B cell (primary cell): ENCODE measurements around the gene UBB. TPM values are rescaled to one million over a fixed set of nuclear protein-coding genes. Genes with fewer than 3 reads are reported as not detected.

Experiments used
- ATAC-seq: fragments of 200-7000 bp; cut with Tn5 transposase; one replicate; pipeline ENCODE4 v1.10.0; 2021; ENCODE audit warnings: low read depth, mild to moderate bottlenecking, moderate number of reproducible peaks, moderate library complexity
- CTCF ChIA-PET: fragments of 350-600 bp; sonication (Branson Sonifier 250); formaldehyde crosslinking; loops from one replicate; lab custom pipeline; 2021; ENCODE audit warnings: antibody characterized with exemption, inconsistent platforms; lab: Charles Lee
- POLR2A ChIA-PET: fragments of 350-600 bp; sonication (Branson Sonifier 250); formaldehyde crosslinking; loops from one replicate; lab custom pipeline; 2021; ENCODE audit warnings: antibody characterized with exemption; lab: Charles Lee
- DNase-seq: peaks from one replicate; pipeline ENCODE4 v3.0.0; 2013
- H2AFZ ChIP-seq: 2 replicates; pipeline ENCODE4 v1.6.1; 2012; ENCODE audit warnings: mild to moderate bottlenecking, low read depth, low read length; ENCODE audit not compliant: insufficient read depth, poor library complexity, severe bottlenecking
- H3K27ac ChIP-seq, 2 donors: 1 replicate in 1 of 2; 2 replicates in 1 of 2; pipeline ENCODE4 v1.5.1; 2012 to 2013; ENCODE audit warnings: low read length in 2 of 2, mild to moderate bottlenecking in 2 of 2, moderate library complexity in 1 of 2
- H3K27me3 ChIP-seq, 4 experiments: fragments of 200-600 bp in 1 of 4; sonication (generic) in 1 of 4; replicated peaks in 1 of 4; 1 replicate in 2 of 4; 2 replicates in 2 of 4; pipeline versions ENCODE4 v1.6.1 to v1.7.0; 2013 to 2016; ENCODE audit warnings: low read length in 3 of 4, mild to moderate bottlenecking in 2 of 4, mixed read lengths in 1 of 4, moderate library complexity in 1 of 4; ENCODE audit not compliant: insufficient read depth in 4 of 4, control insufficient read depth in 3 of 4; ENCODE audit errors: control extremely low read depth in 1 of 4
- H3K36me3 ChIP-seq, 2 experiments: replicated peaks in 1 of 2; 1 replicate in 1 of 2; 2 replicates in 1 of 2; pipeline versions ENCODE4 v1.6.1 to v1.7.1; 2013; ENCODE audit warnings: low read length in 1 of 2; ENCODE audit not compliant: insufficient read depth in 2 of 2, control insufficient read depth in 1 of 2; ENCODE audit errors: control extremely low read depth in 1 of 2, extremely low read depth in 1 of 2
- H3K4me1 ChIP-seq, 2 donors: fragments of 200-600 bp in 1 of 2; sonication (generic) in 1 of 2; 1 replicate in 1 of 2; 2 replicates in 1 of 2; pipeline versions ENCODE4 v1.5.1 to v1.6.1; 2013 to 2017; ENCODE audit warnings: low read length in 2 of 2; ENCODE audit not compliant: control insufficient read depth in 2 of 2, insufficient read depth in 2 of 2
- H3K4me2 ChIP-seq: replicated peaks from 2 replicates; pipeline ENCODE3; 2012; ENCODE audit warnings: mild to moderate bottlenecking, low read depth, low read length; ENCODE audit not compliant: poor library complexity, severe bottlenecking
- H3K4me3 ChIP-seq, 5 experiments: fragments of 200-600 bp in 1 of 5; sonication (generic) in 1 of 5; 1 replicate in 3 of 5; 2 replicates in 2 of 5; pipeline versions ENCODE4 v1.5.1 to v1.7.0; 2011 to 2016; ENCODE audit warnings: low read length in 4 of 5, mild to moderate bottlenecking in 4 of 5, low read depth in 2 of 5, control low read depth in 1 of 5, moderate library complexity in 1 of 5; ENCODE audit not compliant: insufficient read depth in 1 of 5; ENCODE audit errors: control extremely low read depth in 1 of 5, extremely low read depth in 1 of 5
- H3K79me2 ChIP-seq: fragments of 200-600 bp; sonication (generic); one replicate; pipeline ENCODE4 v1.6.0; 2016; ENCODE audit warnings: low read length; ENCODE audit not compliant: control insufficient read depth, insufficient read depth
- H3K9ac ChIP-seq: fragments of 200-600 bp; sonication (generic); 2 replicates; pipeline ENCODE4 v1.6.1; 2017; ENCODE audit warnings: mild to moderate bottlenecking, low read length, moderate library complexity
- H3K9me3 ChIP-seq, 3 donors: one replicate each; pipeline versions ENCODE4 v1.6.1 to v1.7.1; 2013; ENCODE audit warnings: low read length in 2 of 3; ENCODE audit not compliant: control insufficient read depth in 2 of 3, insufficient read depth in 1 of 3; ENCODE audit errors: control extremely low read depth in 1 of 3
- H4K20me1 ChIP-seq: 2 replicates; pipeline ENCODE4 v1.6.0; 2012; ENCODE audit warnings: mild to moderate bottlenecking, low read length; ENCODE audit not compliant: insufficient read depth, control insufficient read depth, poor library complexity, severe bottlenecking
- H3K27ac Mint-ChIP-seq: one replicate; pipeline ENCODE4 v1.8.0; 2021; ENCODE audit warnings: mixed read lengths
- H3K27me3 Mint-ChIP-seq: one replicate; pipeline ENCODE4 v1.8.0; 2021; ENCODE audit warnings: mixed read lengths
- H3K4me1 Mint-ChIP-seq: one replicate; pipeline ENCODE4 v1.8.0; 2021; ENCODE audit warnings: mixed read lengths
- H3K4me3 Mint-ChIP-seq: one replicate; pipeline ENCODE4 v1.8.0; 2021; ENCODE audit warnings: mixed read lengths
- H3K9me3 Mint-ChIP-seq: one replicate; pipeline ENCODE4 v1.8.0; 2022; ENCODE audit warnings: mixed read lengths; ENCODE audit not compliant: insufficient read depth
- EZH2 ChIP-seq: IDR thresholded peaks from 2 replicates; pipeline ENCODE4 v1.6.1; 2012; ENCODE audit warnings: borderline replicate concordance, low read depth, mild to moderate bottlenecking, moderate library complexity, low read length; ENCODE audit not compliant: insufficient read depth, poor library complexity, severe bottlenecking
- WGBS: methylation state at CpG from one replicate; pipeline ENCODE4 v1.1.5; 2013; ENCODE audit warnings: missing lambda C conversion rate; ENCODE audit not compliant: insufficient coverage; 5-methylcytosine and 5-hydroxymethylcytosine counted together
- intact Hi-C: fragments of 100-400 bp; cut with micrococcal nuclease; formaldehyde crosslinking; loops from one replicate; pipeline ENCODE4 v1.10.0; 2022
- polyA plus RNA-seq: library from polyadenylated mRNA; depleted of rRNA; stranded (reverse); fragments of >200 nt; gene quantifications from 2 replicates; pipeline ENCODE4 v1.2.3, GENCODE V29; 2012
- total RNA-seq, 2 donors: library from RNA; stranded (reverse); fragments of 120-200 nt in 1 of 2; gene quantifications; 1 replicate in 1 of 2; 2 replicates in 1 of 2; pipeline versions ENCODE4 v1.2.3 to v1.2.4, GENCODE V29; 2013 to 2022
- TF ChIP-seq, protein P1 (sequence below): fragments of 200-600 bp; IDR thresholded peaks from one replicate; pipeline ENCODE4 v1.8.0; 2022; ENCODE audit warnings: antibody characterized with exemption, mild to moderate bottlenecking

The UBB gene
- total and polyA plus RNA-seq, 2 donors (not counting 1 experiment from before 2014, with no cell fraction given): 769 to 1,866 TPM

DNA sequence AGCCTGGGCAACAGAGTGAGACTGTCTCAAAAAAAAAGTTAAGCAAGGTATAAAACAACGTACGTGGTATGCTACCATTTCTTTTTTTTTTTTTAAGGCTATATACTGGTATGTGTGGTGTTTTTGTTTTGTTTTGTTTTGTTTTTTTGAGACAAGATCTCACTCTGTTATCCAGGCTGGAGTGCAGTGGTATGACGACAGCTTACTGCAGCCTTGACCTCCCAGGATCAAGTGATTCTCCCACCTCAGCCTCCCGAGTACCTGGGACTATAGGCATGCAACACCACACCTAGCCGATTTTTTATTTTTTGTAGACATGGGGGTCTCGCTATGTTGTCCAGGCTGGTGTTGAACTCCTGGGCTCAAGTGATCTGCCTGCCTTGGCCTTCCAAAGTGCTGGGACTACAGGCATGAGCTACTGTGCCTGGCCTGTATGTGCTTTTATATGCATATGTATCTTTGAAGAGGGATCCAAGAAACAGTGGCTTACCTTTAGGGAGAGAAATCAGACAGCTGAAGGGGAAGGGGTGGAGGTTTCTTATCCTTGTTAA is 34.1 kb upstream of the UBB start:
- Mint-ChIP-seq H3K27me3 (no peaks in the 10 kb centered on the region), H3K9me3 (no peaks in the 10 kb centered on the region), H3K27ac (no peak overlapping the region), H3K4me3 (no peak overlapping the region), H3K4me1 (peaks cover 2% of the 10 kb centered on the region)
- ChIA-PET POLR2A (no interaction called here), CTCF (interaction anchor here (1.0 kb wide), 1 partner anchor 12 kb away, joined by 3 read pairs; no protein-coding TSS in a partner anchor)
- Histone ChIP-seq H2AFZ (no peak overlapping the region), H3K36me3 (peaks cover 0 to 33% of the 10 kb centered on the region in 2 experiments), H3K79me2 (peaks cover under 1% of the 10 kb centered on the region), H3K27ac (no peak overlapping the region), H3K4me2 (no peak overlapping the region), H3K4me1 (peaks cover under 1 to 2% of the 10 kb centered on the region in 2 donors), H4K20me1 (no peaks in the 10 kb centered on the region), H3K9me3 (no peaks in the 10 kb centered on the region), H3K4me3 (no peak overlapping the region), H3K9ac (no peak overlapping the region), H3K27me3 (no peaks in the 10 kb centered on the region)
- intact Hi-C loops: no loop called here
- 96% methylated on average over 3 of the region's 6 CpGs for WGBS
- DNase-seq (no peak), ATAC-seq (no peak)
- TF ChIP-seq, protein P1, sequence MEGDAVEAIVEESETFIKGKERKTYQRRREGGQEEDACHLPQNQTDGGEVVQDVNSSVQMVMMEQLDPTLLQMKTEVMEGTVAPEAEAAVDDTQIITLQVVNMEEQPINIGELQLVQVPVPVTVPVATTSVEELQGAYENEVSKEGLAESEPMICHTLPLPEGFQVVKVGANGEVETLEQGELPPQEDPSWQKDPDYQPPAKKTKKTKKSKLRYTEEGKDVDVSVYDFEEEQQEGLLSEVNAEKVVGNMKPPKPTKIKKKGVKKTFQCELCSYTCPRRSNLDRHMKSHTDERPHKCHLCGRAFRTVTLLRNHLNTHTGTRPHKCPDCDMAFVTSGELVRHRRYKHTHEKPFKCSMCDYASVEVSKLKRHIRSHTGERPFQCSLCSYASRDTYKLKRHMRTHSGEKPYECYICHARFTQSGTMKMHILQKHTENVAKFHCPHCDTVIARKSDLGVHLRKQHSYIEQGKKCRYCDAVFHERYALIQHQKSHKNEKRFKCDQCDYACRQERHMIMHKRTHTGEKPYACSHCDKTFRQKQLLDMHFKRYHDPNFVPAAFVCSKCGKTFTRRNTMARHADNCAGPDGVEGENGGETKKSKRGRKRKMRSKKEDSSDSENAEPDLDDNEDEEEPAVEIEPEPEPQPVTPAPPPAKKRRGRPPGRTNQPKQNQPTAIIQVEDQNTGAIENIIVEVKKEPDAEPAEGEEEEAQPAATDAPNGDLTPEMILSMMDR: no peak
- no peak for TF ChIP-seq EZH2

DNA sequence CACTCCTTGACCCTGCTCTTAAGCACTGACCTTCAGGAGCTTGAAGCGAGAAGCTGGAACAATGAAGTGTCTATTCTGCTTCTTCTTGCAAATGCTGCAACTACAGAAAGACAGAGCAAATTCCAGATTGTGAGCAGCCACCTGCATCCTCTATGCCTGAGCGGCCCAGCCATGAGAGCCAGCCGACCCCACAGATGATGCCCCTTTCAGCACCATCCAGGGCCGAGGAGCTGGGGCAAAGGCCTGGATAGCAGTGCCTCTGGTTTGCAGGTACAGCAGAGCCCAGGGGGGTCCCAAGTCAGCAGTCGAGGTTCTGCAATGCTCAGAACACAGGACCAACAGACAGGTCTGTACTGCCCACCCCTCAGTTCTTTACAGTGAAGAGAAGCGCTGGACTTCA is 32.3 kb upstream of the UBB start:
- DNase-seq (no peak), ATAC-seq (no peak)
- Histone ChIP-seq H3K4me2 (no peak overlapping the region), H3K36me3 (peaks cover 0 to 28% of the 10 kb centered on the region in 2 experiments), H3K9me3 (no peaks in the 10 kb centered on the region), H3K9ac (no peak overlapping the region), H2AFZ (no peak overlapping the region), H3K4me3 (no peak overlapping the region), H3K79me2 (peaks cover 11% of the 10 kb centered on the region), H4K20me1 (no peaks in the 10 kb centered on the region), H3K27ac (no peak overlapping the region), H3K27me3 (no peaks in the 10 kb centered on the region), H3K4me1 (peaks cover 8 to 12% of the 10 kb centered on the region in 2 donors)
- POLR2A ChIA-PET: no interaction called here
- Mint-ChIP-seq H3K27ac (no peak overlapping the region), H3K9me3 (no peaks in the 10 kb centered on the region), H3K27me3 (no peaks in the 10 kb centered on the region), H3K4me3 (no peak overlapping the region), H3K4me1 (peaks cover 11% of the 10 kb centered on the region)
- 98% methylated on average over 6 of the region's 6 CpGs for WGBS
- intact Hi-C loops: no loop called here
- TF ChIP-seq, protein P1: no peak
- no peak for TF ChIP-seq EZH2
- CTCF ChIA-PET: interaction anchor here (1.0 to 2.0 kb wide), 2 partner anchors 15 to 21 kb away, joined by 4 to 11 read pairs; no protein-coding TSS in a partner anchor
